Measurements from ENCODE around the gene RIOK2.
"Not testable (repeated sequence)": the region's sequence is repeated elsewhere in the genome, so short reads cannot be mapped to it uniquely, and the experiment has no call there.

RIOK2 gene

GRCh38 chr5:97183100-97183929, at the start of gene RIOK2:
RIOK2 (minus strand) TSS chr5:97183247; CDS start chr5:97183191, 56 bp downstream.
- peak; percentile 92 for FAIRE-seq

GRCh38 chr5:97231025-97231636, 48.1 kb upstream of the RIOK2 start:
- FAIRE-seq, result peak; percentile 91

- FAIRE-seq, result no peak
Observed at GRCh38 chr5:97229688-97230285, 46.7 kb upstream of the RIOK2 start.

GRCh38 chr5:97229196-97229595, 46.1 kb upstream of the RIOK2 start:
- FAIRE-seq, result no peak

GRCh38 chr5:97225222-97225621, 42.2 kb upstream of the RIOK2 start:
- FAIRE-seq, result no peak

- FAIRE-seq, result no peak
Observed at GRCh38 chr5:97224112-97224750, 41.2 kb upstream of the RIOK2 start.

GRCh38 chr5:97223596-97223995, 40.5 kb upstream of the RIOK2 start:
- FAIRE-seq, result no peak

GRCh38 chr5:97209343-97209742, 26.3 kb upstream of the RIOK2 start:
- FAIRE-seq, result no peak

GRCh38 chr5:97208714-97209113, 25.7 kb upstream of the RIOK2 start:
- no peak for FAIRE-seq

- no peak for FAIRE-seq
Observed at GRCh38 chr5:97208184-97208713, 25.2 kb upstream of the RIOK2 start.

GRCh38 chr5:97194366-97194765, 11.3 kb upstream of the RIOK2 start:
- FAIRE-seq, result no peak

GRCh38 chr5:97193355-97193688, 10.3 kb upstream of the RIOK2 start:
- no peak for FAIRE-seq

GRCh38 chr5:97192580-97193354, 9.7 kb upstream of the RIOK2 start:
- no peak for FAIRE-seq

- no peak for FAIRE-seq
Observed at GRCh38 chr5:97191893-97192292, 8.8 kb upstream of the RIOK2 start.

GRCh38 chr5:97189523-97189922, 6.5 kb upstream of the RIOK2 start:
- FAIRE-seq, result not testable (repeated sequence)

- FAIRE-seq, result no peak
Observed at GRCh38 chr5:97183930-97184213, 825 bp upstream of the RIOK2 start.

GRCh38 chr5:97182571-97183099, 412 bp downstream of the RIOK2 start:
- FAIRE-seq, result no peak

GRCh38 chr5:97181856-97182545, 1.0 kb downstream of the RIOK2 start:
- FAIRE-seq, result no peak

- not testable (repeated sequence) for FAIRE-seq
Observed at GRCh38 chr5:97179457-97179856, 3.6 kb downstream of the RIOK2 start.

GRCh38 chr5:97172227-97172626, 10.8 kb downstream of the RIOK2 start:
- FAIRE-seq, result no peak

GRCh38 chr5:97171703-97172102, 11.3 kb downstream of the RIOK2 start:
- FAIRE-seq, result no peak

- FAIRE-seq, result no peak
Observed at GRCh38 chr5:97167435-97167834, 15.6 kb downstream of the RIOK2 start.
